Activated CD8-positive, alpha-beta memory T cell treated with anti-CD3 and anti-CD28 coated beads for 48 hours (primary cell): ENCODE data around the gene ABCC4.
A peak's percentile ranks its signal among the peaks of the same experiment; 100 is the strongest.
"Not testable (repeated sequence)": the region's sequence is repeated elsewhere in the genome, so short reads cannot be mapped to it uniquely, and the experiment has no call there.

ENCODE experiments used
- DNase-seq, 3 experiments: peaks; one replicate each; pipeline ENCODE4 v3.0.0-alpha.2; 2020; ENCODE audit warnings: low read depth in 2 of 3, low spot score in 2 of 3

ABCC4 gene

GRCh38 chr13:95201814-95202651 lies 99.2 kb downstream of the ABCC4 start:
- DNase-seq = no peak

- not testable (repeated sequence) for DNase-seq
Measured at GRCh38 chr13:95200386-95200957, 100.8 kb downstream of the ABCC4 start.

GRCh38 chr13:95199896-95200295 lies 101.4 kb downstream of the ABCC4 start:
- no peak for DNase-seq

- not testable (repeated sequence) for DNase-seq
Measured at GRCh38 chr13:95198606-95199005, 102.6 kb downstream of the ABCC4 start.

- no peak for DNase-seq
Measured at GRCh38 chr13:95197548-95197947, 103.7 kb downstream of the ABCC4 start.

- DNase-seq = no peak
Measured at GRCh38 chr13:95195146-95195545, 106.1 kb downstream of the ABCC4 start.

- no peak for DNase-seq
Measured at GRCh38 chr13:95193509-95194230, 107.6 kb downstream of the ABCC4 start.

GRCh38 chr13:95192998-95193397 lies 108.3 kb downstream of the ABCC4 start:
- DNase-seq = no peak

GRCh38 chr13:95192564-95192945 lies 108.7 kb downstream of the ABCC4 start:
- DNase-seq = not testable (repeated sequence)

GRCh38 chr13:95191821-95192563 lies 109.3 kb downstream of the ABCC4 start:
- peak; percentile 24 to 55 (median 38) for DNase-seq

GRCh38 chr13:95188128-95188527 lies 113.1 kb downstream of the ABCC4 start:
- DNase-seq = no peak

- DNase-seq = no peak
Measured at GRCh38 chr13:95185851-95186250, 115.4 kb downstream of the ABCC4 start.

GRCh38 chr13:95185311-95185710 lies 115.9 kb downstream of the ABCC4 start:
- DNase-seq = no peak

GRCh38 chr13:95184317-95184716 lies 116.9 kb downstream of the ABCC4 start:
- DNase-seq = no peak

- no peak for DNase-seq
Measured at GRCh38 chr13:95182570-95183265, 118.5 kb downstream of the ABCC4 start.

GRCh38 chr13:95181586-95181985 lies 119.7 kb downstream of the ABCC4 start:
- DNase-seq = no peak

GRCh38 chr13:95180513-95181245 lies 120.6 kb downstream of the ABCC4 start:
- no peak for DNase-seq

- no peak for DNase-seq
Measured at GRCh38 chr13:95176611-95177259, 124.5 kb downstream of the ABCC4 start.

GRCh38 chr13:95174517-95174916 lies 126.7 kb downstream of the ABCC4 start:
- no peak for DNase-seq

- DNase-seq = no peak
Measured at GRCh38 chr13:95168191-95168590, 133.1 kb downstream of the ABCC4 start.
